GM10248 (cell line): Measurements from ENCODE around the gene ANXA7.

Source experiments
- CTCF ChIA-PET: fragments of 300-600 bp; sonication (Branson Sonifier 250); formaldehyde crosslinking; extraction: SDS; loops from one replicate; lab custom pipeline; 2021; ENCODE audit warnings: antibody characterized with exemption; lab: Yijun Ruan, JAX
- POLR2A ChIA-PET: fragments of 350-650 bp; sonication (Branson Sonifier 250); formaldehyde crosslinking; extraction: SDS; loops from one replicate; lab custom pipeline; 2020; ENCODE audit warnings: antibody characterized with exemption; lab: Yijun Ruan, JAX
- DNase-seq: peaks from one replicate; pipeline ENCODE4 v3.0.0; 2012; ENCODE audit errors: extremely low spot score
- TF ChIP-seq, protein P1 (sequence below): IDR thresholded peaks from 2 replicates; pipeline ENCODE4 v1.5.1; 2012; ENCODE audit warnings: mild to moderate bottlenecking, low read depth; ENCODE audit errors: extremely low read depth, missing control alignments, control extremely low read depth

Gene ANXA7

GRCh38 chr10:73408978-73409521, 4.8 kb downstream of the ANXA7 start:
- CTCF ChIA-PET: no interaction called here
- TF ChIP-seq, protein P1, sequence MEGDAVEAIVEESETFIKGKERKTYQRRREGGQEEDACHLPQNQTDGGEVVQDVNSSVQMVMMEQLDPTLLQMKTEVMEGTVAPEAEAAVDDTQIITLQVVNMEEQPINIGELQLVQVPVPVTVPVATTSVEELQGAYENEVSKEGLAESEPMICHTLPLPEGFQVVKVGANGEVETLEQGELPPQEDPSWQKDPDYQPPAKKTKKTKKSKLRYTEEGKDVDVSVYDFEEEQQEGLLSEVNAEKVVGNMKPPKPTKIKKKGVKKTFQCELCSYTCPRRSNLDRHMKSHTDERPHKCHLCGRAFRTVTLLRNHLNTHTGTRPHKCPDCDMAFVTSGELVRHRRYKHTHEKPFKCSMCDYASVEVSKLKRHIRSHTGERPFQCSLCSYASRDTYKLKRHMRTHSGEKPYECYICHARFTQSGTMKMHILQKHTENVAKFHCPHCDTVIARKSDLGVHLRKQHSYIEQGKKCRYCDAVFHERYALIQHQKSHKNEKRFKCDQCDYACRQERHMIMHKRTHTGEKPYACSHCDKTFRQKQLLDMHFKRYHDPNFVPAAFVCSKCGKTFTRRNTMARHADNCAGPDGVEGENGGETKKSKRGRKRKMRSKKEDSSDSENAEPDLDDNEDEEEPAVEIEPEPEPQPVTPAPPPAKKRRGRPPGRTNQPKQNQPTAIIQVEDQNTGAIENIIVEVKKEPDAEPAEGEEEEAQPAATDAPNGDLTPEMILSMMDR: no peak
- POLR2A ChIA-PET: no interaction called here
- no peak for DNase-seq

GRCh38 chr10:73408061-73408460, 5.8 kb downstream of the ANXA7 start:
- TF ChIP-seq, protein P1: no peak
- CTCF ChIA-PET: no interaction called here
- POLR2A ChIA-PET: no interaction called here
- no peak for DNase-seq

DNA sequence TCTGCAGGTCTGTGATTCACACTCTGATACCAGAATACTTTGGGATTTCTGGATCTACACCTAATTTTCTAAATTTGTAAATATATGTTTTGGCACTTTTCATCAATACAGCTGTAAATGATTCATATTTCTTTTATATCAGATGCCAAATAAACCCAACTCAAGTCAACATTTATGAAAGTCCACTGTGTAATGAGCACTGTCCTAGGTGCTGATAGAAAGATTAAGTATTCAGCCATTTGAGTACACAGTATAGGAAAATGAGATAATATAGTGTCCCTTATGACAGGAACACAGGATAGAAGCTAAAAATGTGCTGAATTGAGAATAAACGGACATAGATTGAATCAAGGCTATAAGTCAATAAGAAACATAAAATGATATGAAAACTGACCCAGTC, 6.4 kb downstream of the ANXA7 start:
- ChIA-PET CTCF (no interaction called here), POLR2A (no interaction called here)
- DNase-seq: no peak
- TF ChIP-seq, protein P1: no peak

- ChIA-PET CTCF (no interaction called here), POLR2A (no interaction called here)
- DNase-seq: no peak
- TF ChIP-seq, protein P1: no peak
These were observed 7.0 kb downstream of the ANXA7 start for GRCh38 chr10:73406846-73407245.

DNA sequence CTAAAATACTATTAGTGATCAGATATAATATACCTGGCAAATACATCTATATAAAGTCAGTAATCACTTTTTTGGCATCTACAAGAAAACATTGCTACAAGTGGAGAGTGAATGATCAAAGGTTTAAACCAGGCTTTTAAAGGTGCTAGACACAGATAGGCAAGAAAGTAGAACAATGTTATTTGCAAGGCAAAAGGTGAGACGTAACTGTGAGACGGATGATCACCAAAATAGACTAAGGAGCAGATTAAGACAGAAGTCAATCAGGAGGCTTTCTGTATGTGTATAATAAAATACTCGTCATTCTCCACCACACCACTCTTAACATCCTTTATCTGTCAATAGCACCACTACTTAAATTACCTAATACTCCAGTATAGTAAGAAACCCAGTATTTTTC, 8.3 kb downstream of the ANXA7 start:
- TF ChIP-seq, protein P1: no peak
- POLR2A ChIA-PET: no interaction called here
- no peak for DNase-seq
- CTCF ChIA-PET: no interaction called here

DNA sequence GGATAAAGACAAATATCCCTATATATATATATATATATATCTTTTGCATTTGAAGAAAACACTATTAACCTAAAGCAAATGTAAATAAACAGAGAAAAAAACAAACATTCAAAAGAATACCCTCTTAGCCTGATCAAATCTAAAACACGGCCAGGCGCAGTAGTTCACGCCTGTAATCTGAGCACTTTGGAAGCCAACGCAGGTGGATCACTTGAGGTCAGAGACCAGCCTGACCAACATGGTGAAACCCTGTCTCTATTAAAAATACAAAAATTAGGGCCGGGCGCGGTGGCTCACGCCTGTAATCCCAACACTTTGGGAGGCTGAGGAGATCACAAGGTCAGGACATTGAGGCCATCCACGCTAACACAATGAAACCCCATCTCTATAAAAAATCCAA, 9.2 kb downstream of the ANXA7 start:
- POLR2A ChIA-PET: no interaction called here
- CTCF ChIA-PET: no interaction called here
- TF ChIP-seq, protein P1: no peak
- no peak for DNase-seq

DNA sequence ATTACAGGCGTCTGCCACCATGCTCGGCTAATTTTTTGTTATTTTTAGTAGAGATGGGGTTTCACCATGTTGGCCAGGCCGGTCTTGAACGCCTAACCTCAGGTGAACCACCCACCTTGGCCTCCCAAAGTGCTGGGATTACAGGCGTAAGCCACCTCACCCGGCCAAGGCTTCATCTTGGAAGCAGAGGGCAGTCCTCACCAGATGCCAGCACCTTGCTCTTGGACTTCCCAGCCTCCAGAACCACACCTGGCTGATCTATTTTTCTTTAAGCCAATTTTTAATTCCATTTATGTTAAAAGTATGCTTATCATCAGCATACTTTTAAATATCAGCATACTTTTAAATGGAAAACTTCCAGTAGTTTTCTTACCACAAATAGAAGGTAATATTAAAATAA, 12.2 kb downstream of the ANXA7 start:
- TF ChIP-seq, protein P1: no peak
- no peak for DNase-seq
- ChIA-PET CTCF (interaction anchor here (1.3 to 1.6 kb wide), 3 partner anchors 11 to 22 kb away, joined by 4 to 5 read pairs (median 5); no protein-coding TSS in a partner anchor), POLR2A (no interaction called here)
